ENCODE results near the gene RXRG. TPM values are rescaled to one million over a fixed set of nuclear protein-coding genes. Genes with fewer than 3 reads are reported as not detected.

The RXRG gene
- total RNA-seq, 1 experiment from 2014 or later, result not detected

DNA sequence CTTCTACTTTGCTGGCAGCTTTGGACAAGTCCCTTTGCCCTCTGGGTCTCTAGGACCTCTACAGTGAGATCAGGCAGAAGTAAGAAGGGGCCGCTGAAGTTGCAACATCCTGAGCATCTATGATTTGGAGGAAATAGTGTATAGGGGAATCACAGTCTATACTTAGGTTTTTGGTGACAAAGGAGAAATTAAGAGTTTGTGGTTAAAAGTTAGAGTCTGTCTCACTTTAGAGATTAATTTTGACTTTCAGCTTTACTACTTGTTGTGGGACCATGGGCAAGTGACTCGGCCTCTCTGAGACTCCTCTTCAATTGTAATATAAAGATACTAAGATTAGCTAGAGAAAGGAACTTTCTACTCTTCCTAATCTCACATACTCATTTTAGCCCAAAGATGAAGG, 55.3 kb downstream of the RXRG start:
- Histone ChIP-seq H3K4me3 (replicated peaks in 1 of 2; ENCODE audit: low read depth in 1 of 2, low read length in 2 of 2) (no peak overlapping the region), H3K9ac (ENCODE audit: low read length) (no peak overlapping the region), H2AFZ (ENCODE audit: low read depth, low read length, poor library complexity, severe bottlenecking) (no peak overlapping the region), H3K36me3 (ENCODE audit: control insufficient read depth in 1 of 2, insufficient read depth in 2 of 2, low read length in 2 of 2) (no peaks in the 10 kb centered on the region), H3K79me2 (ENCODE audit: insufficient read depth, low read length) (no peaks in the 10 kb centered on the region), H3K27me3 (ENCODE audit: insufficient read depth, low read length) (peaks cover 48% of the 10 kb centered on the region), H3K9me3 (ENCODE audit: control insufficient read depth in 1 of 2, insufficient read depth in 1 of 2, low read depth in 1 of 2, low read length in 2 of 2) (no peaks in the 10 kb centered on the region), H4K20me1 (ENCODE audit: insufficient read depth) (no peaks in the 10 kb centered on the region), H3K9me2 (ENCODE audit: insufficient read depth) (no peaks in the 10 kb centered on the region), H3K4me2 (ENCODE audit: low read length) (no peak overlapping the region), H3K27ac (ENCODE audit: low read depth, low read length) (no peak overlapping the region), H3K4me1 (ENCODE audit: control insufficient read depth in 1 of 2, insufficient read depth in 2 of 2, low read length in 2 of 2) (peaks cover 4 to 7% of the 10 kb centered on the region in 2 experiments; a peak in 2 of 4 replicates)
- ATAC-seq (no peak), DNase-seq (ENCODE audit: low read depth, low spot score) (no peak)
- ChIA-PET CTCF (no interaction called here), RAD21 (ENCODE audit: low non-redundant PET in 1 of 2, low total read pairs in 2 of 2, uncharacterized antibody in 2 of 2, unreplicated experiment in 2 of 2) (no interaction called here), POLR2A (no interaction called here)
- BruUV-seq (replicated peaks), result no TSS peak
- TF ChIP-seq FOSL1 (IDR thresholded peaks at IDR 0.05; ENCODE audit: low read depth) (no peak), EZH2phosphoT487 (IDR thresholded peaks at IDR 0.05; ENCODE audit: borderline replicate concordance) (no peak), TCF7L2 (IDR thresholded peaks at IDR 0.05; ENCODE audit: borderline replicate concordance, extremely low read depth, insufficient read depth, insufficient read length) (no peak), EGR1 (IDR thresholded peaks at IDR 0.05; ENCODE audit: low read depth) (no peak), YY1 (IDR thresholded peaks at IDR 0.05; ENCODE audit: extremely low read depth, insufficient replicate concordance, low read depth, low read length) (no peak), POLR2A (IDR thresholded peaks at IDR 0.05; ENCODE audit: borderline replicate concordance, extremely low read depth, insufficient read depth, insufficient read length) (no peak), SIN3A (IDR thresholded peaks at IDR 0.05; ENCODE audit: low read depth) (no peak), EZH2 (IDR thresholded peaks at IDR 0.05) (no peak), SRF (IDR thresholded peaks at IDR 0.05; ENCODE audit: low read depth) (no peak), ZFX (IDR thresholded peaks at IDR 0.05) (no peak), POLR2AphosphoS5 (IDR thresholded peaks at IDR 0.05; ENCODE audit: low read depth, low read length) (no peak), ZNF274 (IDR thresholded peaks at IDR 0.05; ENCODE audit: low read depth, low read length) (no peak), ELF1 (IDR thresholded peaks at IDR 0.05; ENCODE audit: borderline replicate concordance, low read depth) (no peak), CBX3 (IDR thresholded peaks at IDR 0.05; ENCODE audit: low read depth) (no peak)
- TF ChIP-seq, protein P1, sequence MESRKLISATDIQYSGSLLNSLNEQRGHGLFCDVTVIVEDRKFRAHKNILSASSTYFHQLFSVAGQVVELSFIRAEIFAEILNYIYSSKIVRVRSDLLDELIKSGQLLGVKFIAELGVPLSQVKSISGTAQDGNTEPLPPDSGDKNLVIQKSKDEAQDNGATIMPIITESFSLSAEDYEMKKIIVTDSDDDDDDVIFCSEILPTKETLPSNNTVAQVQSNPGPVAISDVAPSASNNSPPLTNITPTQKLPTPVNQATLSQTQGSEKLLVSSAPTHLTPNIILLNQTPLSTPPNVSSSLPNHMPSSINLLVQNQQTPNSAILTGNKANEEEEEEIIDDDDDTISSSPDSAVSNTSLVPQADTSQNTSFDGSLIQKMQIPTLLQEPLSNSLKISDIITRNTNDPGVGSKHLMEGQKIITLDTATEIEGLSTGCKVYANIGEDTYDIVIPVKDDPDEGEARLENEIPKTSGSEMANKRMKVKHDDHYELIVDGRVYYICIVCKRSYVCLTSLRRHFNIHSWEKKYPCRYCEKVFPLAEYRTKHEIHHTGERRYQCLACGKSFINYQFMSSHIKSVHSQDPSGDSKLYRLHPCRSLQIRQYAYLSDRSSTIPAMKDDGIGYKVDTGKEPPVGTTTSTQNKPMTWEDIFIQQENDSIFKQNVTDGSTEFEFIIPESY (IDR thresholded peaks at IDR 0.05; ENCODE audit: extremely low read depth, insufficient replicate concordance, low read length), result no peak
- TF ChIP-seq, protein P2, sequence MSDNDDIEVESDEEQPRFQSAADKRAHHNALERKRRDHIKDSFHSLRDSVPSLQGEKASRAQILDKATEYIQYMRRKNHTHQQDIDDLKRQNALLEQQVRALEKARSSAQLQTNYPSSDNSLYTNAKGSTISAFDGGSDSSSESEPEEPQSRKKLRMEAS (IDR thresholded peaks at IDR 0.05), result no peak
- TF ChIP-seq, protein P3, sequence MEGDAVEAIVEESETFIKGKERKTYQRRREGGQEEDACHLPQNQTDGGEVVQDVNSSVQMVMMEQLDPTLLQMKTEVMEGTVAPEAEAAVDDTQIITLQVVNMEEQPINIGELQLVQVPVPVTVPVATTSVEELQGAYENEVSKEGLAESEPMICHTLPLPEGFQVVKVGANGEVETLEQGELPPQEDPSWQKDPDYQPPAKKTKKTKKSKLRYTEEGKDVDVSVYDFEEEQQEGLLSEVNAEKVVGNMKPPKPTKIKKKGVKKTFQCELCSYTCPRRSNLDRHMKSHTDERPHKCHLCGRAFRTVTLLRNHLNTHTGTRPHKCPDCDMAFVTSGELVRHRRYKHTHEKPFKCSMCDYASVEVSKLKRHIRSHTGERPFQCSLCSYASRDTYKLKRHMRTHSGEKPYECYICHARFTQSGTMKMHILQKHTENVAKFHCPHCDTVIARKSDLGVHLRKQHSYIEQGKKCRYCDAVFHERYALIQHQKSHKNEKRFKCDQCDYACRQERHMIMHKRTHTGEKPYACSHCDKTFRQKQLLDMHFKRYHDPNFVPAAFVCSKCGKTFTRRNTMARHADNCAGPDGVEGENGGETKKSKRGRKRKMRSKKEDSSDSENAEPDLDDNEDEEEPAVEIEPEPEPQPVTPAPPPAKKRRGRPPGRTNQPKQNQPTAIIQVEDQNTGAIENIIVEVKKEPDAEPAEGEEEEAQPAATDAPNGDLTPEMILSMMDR (IDR thresholded peaks at IDR 0.05 in 2 of 3, conservative IDR thresholded peaks at IDR 0.05 in 1 of 3; ENCODE audit: borderline replicate concordance in 1 of 3, insufficient read depth in 1 of 3, low read depth in 2 of 3, low read length in 2 of 3), result no peak
- intact Hi-C loops (cut with micrococcal nuclease), result loop anchor here (5.0 kb wide), 1 partner anchor 523 kb away; no protein-coding TSS in a partner anchor

Measured in HCT116 (cell line).